GM12892 (cell line): ENCODE data around the gene GUCY2C.

Source experiments
- DNase-seq: peaks from one replicate; pipeline ENCODE4 v3.0.0; 2011; ENCODE audit not compliant: insufficient read length
- FAIRE-seq: peaks from 2 replicates; lab custom pipeline; 2011; peaks lifted over from hg19 to GRCh38; lab: Jason Lieb, UNC
- POLR2A ChIP-seq: IDR thresholded peaks from 2 replicates; pipeline ENCODE4 v1.6.1; 2011; ENCODE audit warnings: low read depth, low read length, control low read depth
- POLR2AphosphoS5 ChIP-seq: IDR thresholded peaks from 2 replicates; pipeline ENCODE4 v1.6.1; 2011; ENCODE audit warnings: low read depth, low read length, control low read depth
- TAF1 ChIP-seq: IDR thresholded peaks from 2 replicates; pipeline ENCODE4 v1.6.1; 2011; ENCODE audit warnings: low read depth, mild to moderate bottlenecking, control low read depth, low read length, borderline replicate concordance

Gene GUCY2C

GRCh38 chr12:14678547-14679150 is 17.8 kb downstream of the GUCY2C start:
- FAIRE-seq, result no peak
- no peak for DNase-seq
- TF ChIP-seq POLR2A (no peak), POLR2AphosphoS5 (no peak), TAF1 (no peak)

DNA sequence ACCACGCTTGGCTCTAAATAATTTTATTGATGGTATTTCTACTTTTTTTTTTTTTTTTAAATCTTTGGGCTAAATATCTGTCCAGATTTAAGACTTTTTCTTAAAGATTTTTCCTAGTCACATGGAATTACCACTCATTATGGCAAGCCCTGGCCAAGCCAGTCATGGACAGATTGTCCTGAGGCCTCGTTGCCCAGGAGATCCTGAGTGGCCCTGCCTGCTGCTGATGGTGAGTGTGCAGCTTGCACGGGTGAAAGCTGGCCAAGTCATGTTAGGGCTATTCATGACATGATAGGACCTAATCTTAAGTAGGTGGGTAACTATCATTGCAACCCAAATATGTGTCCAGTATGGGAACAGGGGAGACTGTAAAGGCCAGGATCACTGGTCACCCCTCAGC is 27.8 kb downstream of the GUCY2C start:
- DNase-seq, result no peak
- TF ChIP-seq POLR2A (no peak), POLR2AphosphoS5 (no peak), TAF1 (no peak)
- no peak for FAIRE-seq

DNA sequence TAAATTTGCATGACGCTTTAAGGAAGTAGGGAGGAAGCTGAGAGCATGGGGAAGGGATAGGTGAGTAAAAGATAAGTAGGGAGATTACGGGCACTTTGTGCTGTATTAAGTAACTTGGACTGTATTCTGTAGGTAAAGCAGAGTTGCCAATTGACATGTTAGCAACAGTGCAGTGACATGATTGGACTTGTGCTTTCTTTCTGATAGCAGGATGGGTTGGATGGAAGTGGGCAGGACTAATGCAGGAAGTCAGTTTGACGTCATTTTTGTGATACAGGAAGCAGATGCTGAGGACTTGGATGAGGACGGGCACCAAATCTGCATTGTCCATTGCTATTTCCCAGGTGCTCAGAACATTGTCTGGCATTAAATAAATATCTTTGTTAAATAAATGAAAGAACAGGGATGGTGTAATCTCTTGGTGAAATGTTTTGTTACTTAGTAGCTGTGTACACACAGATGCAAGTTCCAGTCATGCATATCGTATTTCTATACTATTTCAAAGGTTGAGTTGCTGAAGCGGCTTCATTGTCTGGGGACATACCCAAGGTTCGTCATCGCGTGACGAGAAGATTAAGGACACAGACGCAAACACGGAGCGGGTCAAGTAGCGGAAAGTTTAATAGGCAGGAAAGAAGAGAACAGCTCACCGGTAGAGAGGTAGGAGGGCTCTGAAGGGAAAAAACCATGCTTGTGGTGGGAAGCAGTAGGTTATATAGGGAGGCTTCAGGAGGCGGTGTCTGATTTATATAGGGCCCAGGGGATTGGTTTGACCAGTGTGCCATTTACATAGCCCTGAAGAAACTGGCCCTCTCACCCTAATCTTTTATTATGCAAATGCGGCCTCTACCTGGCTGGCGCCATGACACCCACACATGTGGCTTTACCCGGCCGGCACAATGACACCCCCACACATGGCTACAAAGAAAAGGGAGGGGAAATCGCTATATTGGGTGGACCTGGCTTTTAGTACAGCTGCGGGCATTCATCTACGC is 30.7 kb downstream of the GUCY2C start:
- no peak for DNase-seq
- no peak for FAIRE-seq
- no peak for TF ChIP-seq POLR2AphosphoS5

DNA sequence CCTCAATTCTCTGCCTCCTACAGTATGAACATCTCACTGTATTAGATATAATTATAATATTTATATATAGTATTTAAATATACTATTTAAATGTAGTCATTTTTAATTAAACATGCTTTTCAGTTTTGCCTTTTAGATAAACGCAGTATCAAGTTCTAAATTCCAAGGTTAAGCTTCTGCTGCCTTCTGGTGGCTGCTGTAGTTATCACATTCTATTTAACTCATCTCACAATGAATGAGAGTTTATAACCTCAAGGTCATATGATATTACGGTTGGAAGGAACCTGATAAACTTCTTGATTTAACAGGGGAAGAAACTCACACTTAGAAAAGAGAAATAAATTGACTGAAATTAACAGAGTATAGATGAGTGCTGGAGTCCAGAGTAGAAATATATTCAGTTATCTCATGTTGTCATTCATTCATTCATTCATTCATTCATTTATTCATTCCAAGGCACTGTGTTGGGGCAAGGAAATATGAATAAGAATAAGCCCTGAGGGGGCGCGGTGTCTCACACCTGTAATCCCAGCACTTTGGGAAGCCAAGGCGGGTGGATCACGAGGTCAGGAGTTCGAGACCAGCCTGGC is 31.9 kb downstream of the GUCY2C start:
- peak; percentile 33 for FAIRE-seq
- no peak for TF ChIP-seq TAF1
- TF ChIP-seq POLR2A, result no peak
- TF ChIP-seq POLR2AphosphoS5, result no peak

GRCh38 chr12:14663002-14663401 is 33.4 kb downstream of the GUCY2C start:
- TF ChIP-seq POLR2A, result no peak
- TF ChIP-seq TAF1, result no peak
- no peak for TF ChIP-seq POLR2AphosphoS5
- DNase-seq (no peak), FAIRE-seq (no peak)

More for the DNA sequence above, 31.9 kb downstream of the GUCY2C start:
- DNase-seq, result no peak

DNA sequence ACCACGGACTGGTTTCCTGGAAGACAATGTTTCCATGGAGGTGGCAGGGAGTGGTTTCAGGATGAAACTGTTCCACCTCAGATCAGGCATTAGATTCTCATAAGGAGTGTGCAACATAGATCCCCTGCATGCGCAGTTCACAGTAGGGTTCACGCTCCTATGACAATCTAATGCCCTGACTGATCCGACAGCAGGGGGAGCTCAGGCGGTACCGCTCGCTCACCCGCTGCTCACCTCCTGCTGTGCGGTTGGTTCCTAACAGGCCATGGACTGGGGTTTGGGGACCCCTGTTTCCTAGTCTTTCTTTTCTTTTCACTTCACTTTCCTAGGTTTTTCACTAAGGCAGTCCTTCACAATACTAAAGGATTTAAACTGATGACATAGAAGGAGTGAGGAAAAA is 39.6 kb downstream of the GUCY2C start:
- DNase-seq (no peak), FAIRE-seq (no peak)
- TF ChIP-seq POLR2AphosphoS5 (no peak), POLR2A (no peak), TAF1 (no peak)

DNA sequence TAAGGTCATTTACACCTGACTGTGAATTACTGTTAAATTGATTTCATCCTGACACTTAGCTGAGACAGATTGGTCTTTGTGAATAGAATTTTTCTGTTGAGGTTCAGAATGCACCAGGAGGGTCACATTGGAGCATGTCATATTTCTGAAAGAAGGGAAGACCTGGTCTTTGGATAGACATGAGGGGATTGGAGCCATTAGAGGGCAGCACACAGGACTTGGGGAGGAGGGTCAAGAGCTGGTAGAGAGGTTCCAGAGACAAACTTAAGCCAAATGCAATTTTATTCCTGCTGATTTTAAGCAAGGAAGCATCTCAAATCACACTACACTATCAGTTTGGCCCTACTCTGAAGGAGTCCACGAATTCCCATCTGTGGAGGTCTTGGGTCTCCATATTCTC is 41.1 kb downstream of the GUCY2C start:
- FAIRE-seq, result no peak
- TF ChIP-seq TAF1 (no peak), POLR2AphosphoS5 (no peak), POLR2A (no peak)
- no peak for DNase-seq

DNA sequence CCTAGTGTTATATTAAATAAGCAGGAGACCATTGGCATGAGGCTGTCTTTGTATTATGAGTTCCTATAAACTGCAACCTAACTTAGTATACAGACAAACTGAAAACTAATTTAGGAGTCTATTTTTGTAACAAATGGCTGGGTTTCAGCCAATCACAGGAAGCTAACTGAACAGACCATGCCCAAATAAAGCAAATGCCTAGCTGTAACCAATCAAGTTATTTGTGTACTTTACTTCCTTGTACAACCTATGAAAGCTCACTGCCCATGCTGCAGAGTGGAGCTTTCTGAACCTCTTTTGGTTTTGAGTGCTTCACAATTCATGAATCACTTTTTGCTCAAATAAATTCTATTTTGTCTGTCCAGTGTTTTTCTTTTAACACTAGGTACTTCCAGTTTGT is 41.6 kb downstream of the GUCY2C start:
- DNase-seq (no peak), FAIRE-seq (no peak)
- TF ChIP-seq POLR2A (no peak), POLR2AphosphoS5 (no peak), TAF1 (no peak)

DNA sequence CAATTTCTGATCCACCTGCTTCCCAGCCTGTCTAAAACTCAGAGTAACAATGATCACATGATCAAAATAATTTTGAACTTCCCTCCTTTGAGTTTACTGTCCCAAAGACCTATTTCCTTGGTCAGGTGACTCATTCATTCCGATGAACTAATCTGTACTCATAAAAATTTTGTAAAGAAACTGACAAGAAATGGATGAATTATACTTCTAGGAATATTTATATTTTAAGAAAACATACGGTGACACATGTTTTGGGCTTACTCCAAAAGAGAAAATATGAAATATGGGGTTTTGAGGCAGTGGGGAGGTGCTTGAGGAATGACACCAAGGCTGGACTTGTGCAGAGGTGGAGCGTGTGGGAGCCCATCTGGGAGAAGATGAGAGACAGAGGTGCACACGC is 42.0 kb downstream of the GUCY2C start:
- TF ChIP-seq TAF1 (no peak), POLR2AphosphoS5 (no peak), POLR2A (no peak)
- no peak for FAIRE-seq

GRCh38 chr12:14652483-14652882 is 43.9 kb downstream of the GUCY2C start:
- FAIRE-seq (no peak), DNase-seq (no peak)
- TF ChIP-seq TAF1 (no peak), POLR2AphosphoS5 (no peak), POLR2A (no peak)

More for the DNA sequence above, 42.0 kb downstream of the GUCY2C start:
- DNase-seq, result no peak

DNA sequence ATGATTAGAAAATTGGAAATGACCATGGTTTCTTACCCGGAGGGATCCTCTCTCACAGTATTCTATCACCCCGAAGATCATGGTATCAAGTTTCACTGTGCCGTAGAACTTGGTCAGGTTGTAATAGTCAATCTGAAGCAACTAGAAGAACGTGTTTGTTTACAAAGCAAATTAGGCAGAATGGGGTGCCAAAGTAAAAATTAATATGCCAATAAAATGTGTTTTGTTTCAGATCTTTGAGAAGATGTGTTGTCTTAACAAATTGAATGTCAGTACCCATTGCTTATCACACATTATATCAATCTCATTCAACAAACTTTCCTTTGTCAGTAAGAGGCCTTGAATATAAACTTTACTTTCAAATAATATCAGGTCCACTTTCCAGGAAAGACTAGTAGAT is 45.0 kb downstream of the GUCY2C start:
- FAIRE-seq (no peak), DNase-seq (no peak)
- TF ChIP-seq POLR2A, result no peak
- TF ChIP-seq TAF1, result no peak
- TF ChIP-seq POLR2AphosphoS5, result no peak

- FAIRE-seq, result no peak
- TF ChIP-seq POLR2A, result no peak
- TF ChIP-seq POLR2AphosphoS5, result no peak
- no peak for TF ChIP-seq TAF1
Measured at GRCh38 chr12:14650789-14651188, 45.6 kb downstream of the GUCY2C start.

More at GRCh38 chr12:14650789-14651188, 45.6 kb downstream of the GUCY2C start:
- no peak for DNase-seq
